Measurements from ENCODE around the gene C2CD3.

DNA sequence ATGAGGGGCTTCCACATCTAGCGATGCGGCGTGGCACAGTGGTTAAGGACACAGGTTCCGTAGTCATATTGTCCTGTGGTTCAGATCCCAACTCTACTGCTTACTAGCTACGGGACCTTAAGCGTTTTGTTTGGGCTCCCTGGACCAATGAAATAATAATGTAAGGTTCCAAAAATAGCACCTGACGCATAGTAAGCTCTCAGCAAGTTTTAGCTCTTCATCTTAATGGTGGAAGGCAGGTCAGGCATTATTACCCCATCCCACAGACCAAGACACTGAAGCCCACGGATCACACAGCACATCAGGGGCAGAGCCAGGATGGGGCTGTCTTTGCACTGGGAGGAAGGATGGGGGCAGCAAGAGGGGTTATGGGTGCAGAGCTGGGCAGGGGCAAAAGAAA, 206.9 kb downstream of the C2CD3 start:
- TF ChIP-seq ZNF423 (CRISPR knock-in tag; IDR thresholded peaks at IDR 0.05), result no peak
- no peak for TF ChIP-seq ZNF138 (CRISPR knock-in tag; conservative IDR thresholded peaks at IDR 0.05)
- TF ChIP-seq, protein P1, sequence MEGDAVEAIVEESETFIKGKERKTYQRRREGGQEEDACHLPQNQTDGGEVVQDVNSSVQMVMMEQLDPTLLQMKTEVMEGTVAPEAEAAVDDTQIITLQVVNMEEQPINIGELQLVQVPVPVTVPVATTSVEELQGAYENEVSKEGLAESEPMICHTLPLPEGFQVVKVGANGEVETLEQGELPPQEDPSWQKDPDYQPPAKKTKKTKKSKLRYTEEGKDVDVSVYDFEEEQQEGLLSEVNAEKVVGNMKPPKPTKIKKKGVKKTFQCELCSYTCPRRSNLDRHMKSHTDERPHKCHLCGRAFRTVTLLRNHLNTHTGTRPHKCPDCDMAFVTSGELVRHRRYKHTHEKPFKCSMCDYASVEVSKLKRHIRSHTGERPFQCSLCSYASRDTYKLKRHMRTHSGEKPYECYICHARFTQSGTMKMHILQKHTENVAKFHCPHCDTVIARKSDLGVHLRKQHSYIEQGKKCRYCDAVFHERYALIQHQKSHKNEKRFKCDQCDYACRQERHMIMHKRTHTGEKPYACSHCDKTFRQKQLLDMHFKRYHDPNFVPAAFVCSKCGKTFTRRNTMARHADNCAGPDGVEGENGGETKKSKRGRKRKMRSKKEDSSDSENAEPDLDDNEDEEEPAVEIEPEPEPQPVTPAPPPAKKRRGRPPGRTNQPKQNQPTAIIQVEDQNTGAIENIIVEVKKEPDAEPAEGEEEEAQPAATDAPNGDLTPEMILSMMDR (IDR thresholded peaks at IDR 0.05), result no peak
- TF ChIP-seq JUN (CRISPR knock-in tag; IDR thresholded peaks at IDR 0.05), result no peak
- TF ChIP-seq, protein P2, sequence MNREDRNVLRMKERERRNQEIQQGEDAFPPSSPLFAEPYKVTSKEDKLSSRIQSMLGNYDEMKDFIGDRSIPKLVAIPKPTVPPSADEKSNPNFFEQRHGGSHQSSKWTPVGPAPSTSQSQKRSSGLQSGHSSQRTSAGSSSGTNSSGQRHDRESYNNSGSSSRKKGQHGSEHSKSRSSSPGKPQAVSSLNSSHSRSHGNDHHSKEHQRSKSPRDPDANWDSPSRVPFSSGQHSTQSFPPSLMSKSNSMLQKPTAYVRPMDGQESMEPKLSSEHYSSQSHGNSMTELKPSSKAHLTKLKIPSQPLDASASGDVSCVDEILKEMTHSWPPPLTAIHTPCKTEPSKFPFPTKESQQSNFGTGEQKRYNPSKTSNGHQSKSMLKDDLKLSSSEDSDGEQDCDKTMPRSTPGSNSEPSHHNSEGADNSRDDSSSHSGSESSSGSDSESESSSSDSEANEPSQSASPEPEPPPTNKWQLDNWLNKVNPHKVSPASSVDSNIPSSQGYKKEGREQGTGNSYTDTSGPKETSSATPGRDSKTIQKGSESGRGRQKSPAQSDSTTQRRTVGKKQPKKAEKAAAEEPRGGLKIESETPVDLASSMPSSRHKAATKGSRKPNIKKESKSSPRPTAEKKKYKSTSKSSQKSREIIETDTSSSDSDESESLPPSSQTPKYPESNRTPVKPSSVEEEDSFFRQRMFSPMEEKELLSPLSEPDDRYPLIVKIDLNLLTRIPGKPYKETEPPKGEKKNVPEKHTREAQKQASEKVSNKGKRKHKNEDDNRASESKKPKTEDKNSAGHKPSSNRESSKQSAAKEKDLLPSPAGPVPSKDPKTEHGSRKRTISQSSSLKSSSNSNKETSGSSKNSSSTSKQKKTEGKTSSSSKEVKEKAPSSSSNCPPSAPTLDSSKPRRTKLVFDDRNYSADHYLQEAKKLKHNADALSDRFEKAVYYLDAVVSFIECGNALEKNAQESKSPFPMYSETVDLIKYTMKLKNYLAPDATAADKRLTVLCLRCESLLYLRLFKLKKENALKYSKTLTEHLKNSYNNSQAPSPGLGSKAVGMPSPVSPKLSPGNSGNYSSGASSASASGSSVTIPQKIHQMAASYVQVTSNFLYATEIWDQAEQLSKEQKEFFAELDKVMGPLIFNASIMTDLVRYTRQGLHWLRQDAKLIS (CRISPR knock-in tag; IDR thresholded peaks at IDR 0.05; ENCODE audit: borderline replicate concordance), result no peak
- TF ChIP-seq, protein P3, sequence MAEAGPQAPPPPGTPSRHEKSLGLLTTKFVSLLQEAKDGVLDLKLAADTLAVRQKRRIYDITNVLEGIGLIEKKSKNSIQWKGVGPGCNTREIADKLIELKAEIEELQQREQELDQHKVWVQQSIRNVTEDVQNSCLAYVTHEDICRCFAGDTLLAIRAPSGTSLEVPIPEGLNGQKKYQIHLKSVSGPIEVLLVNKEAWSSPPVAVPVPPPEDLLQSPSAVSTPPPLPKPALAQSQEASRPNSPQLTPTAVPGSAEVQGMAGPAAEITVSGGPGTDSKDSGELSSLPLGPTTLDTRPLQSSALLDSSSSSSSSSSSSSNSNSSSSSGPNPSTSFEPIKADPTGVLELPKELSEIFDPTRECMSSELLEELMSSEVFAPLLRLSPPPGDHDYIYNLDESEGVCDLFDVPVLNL (CRISPR knock-in tag; IDR thresholded peaks at IDR 0.05; ENCODE audit: borderline replicate concordance, low read depth), result no peak
- TF ChIP-seq, protein P4, sequence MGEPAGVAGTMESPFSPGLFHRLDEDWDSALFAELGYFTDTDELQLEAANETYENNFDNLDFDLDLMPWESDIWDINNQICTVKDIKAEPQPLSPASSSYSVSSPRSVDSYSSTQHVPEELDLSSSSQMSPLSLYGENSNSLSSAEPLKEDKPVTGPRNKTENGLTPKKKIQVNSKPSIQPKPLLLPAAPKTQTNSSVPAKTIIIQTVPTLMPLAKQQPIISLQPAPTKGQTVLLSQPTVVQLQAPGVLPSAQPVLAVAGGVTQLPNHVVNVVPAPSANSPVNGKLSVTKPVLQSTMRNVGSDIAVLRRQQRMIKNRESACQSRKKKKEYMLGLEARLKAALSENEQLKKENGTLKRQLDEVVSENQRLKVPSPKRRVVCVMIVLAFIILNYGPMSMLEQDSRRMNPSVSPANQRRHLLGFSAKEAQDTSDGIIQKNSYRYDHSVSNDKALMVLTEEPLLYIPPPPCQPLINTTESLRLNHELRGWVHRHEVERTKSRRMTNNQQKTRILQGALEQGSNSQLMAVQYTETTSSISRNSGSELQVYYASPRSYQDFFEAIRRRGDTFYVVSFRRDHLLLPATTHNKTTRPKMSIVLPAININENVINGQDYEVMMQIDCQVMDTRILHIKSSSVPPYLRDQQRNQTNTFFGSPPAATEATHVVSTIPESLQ (CRISPR knock-in tag; IDR thresholded peaks at IDR 0.05), result no peak
- TF ChIP-seq, protein P5, sequence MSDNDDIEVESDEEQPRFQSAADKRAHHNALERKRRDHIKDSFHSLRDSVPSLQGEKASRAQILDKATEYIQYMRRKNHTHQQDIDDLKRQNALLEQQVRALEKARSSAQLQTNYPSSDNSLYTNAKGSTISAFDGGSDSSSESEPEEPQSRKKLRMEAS (CRISPR knock-in tag; IDR thresholded peaks at IDR 0.05), result no peak
- TF ChIP-seq NFE2L1 (CRISPR knock-in tag; IDR thresholded peaks at IDR 0.05), result no peak
- TF ChIP-seq, protein P6, sequence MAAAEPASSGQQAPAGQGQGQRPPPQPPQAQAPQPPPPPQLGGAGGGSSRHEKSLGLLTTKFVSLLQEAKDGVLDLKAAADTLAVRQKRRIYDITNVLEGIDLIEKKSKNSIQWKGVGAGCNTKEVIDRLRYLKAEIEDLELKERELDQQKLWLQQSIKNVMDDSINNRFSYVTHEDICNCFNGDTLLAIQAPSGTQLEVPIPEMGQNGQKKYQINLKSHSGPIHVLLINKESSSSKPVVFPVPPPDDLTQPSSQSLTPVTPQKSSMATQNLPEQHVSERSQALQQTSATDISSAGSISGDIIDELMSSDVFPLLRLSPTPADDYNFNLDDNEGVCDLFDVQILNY (CRISPR knock-in tag; IDR thresholded peaks at IDR 0.05), result no peak
- no peak for TF ChIP-seq NFYB (CRISPR knock-in tag; conservative IDR thresholded peaks at IDR 0.05; ENCODE audit: low read depth)
- TF ChIP-seq, protein P7, sequence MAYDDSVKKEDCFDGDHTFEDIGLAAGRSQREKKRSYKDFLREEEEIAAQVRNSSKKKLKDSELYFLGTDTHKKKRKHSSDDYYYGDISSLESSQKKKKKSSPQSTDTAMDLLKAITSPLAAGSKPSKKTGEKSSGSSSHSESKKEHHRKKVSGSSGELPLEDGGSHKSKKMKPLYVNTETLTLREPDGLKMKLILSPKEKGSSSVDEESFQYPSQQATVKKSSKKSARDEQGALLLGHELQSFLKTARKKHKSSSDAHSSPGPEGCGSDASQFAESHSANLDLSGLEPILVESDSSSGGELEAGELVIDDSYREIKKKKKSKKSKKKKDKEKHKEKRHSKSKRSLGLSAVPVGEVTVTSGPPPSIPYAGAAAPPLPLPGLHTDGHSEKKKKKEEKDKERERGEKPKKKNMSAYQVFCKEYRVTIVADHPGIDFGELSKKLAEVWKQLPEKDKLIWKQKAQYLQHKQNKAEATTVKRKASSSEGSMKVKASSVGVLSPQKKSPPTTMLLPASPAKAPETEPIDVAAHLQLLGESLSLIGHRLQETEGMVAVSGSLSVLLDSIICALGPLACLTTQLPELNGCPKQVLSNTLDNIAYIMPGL (CRISPR knock-in tag; IDR thresholded peaks at IDR 0.05), result no peak
- TF ChIP-seq SMAD4 (CRISPR knock-in tag; IDR thresholded peaks at IDR 0.05), result no peak
- TF ChIP-seq, protein P8, sequence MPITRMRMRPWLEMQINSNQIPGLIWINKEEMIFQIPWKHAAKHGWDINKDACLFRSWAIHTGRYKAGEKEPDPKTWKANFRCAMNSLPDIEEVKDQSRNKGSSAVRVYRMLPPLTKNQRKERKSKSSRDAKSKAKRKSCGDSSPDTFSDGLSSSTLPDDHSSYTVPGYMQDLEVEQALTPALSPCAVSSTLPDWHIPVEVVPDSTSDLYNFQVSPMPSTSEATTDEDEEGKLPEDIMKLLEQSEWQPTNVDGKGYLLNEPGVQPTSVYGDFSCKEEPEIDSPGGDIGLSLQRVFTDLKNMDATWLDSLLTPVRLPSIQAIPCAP (CRISPR knock-in tag; IDR thresholded peaks at IDR 0.05), result no peak

Measured in WTC11 (cell line).